Measurements from ENCODE around the gene IST1. TPM values are rescaled to one million over a fixed set of nuclear protein-coding genes. Genes with fewer than 3 reads are reported as not detected.

IST1 gene
- total RNA-seq, 2 donors from 2014 or later = 60.3 to 82.8 TPM

GRCh38 chr16:71893888-71894228, 1.5 kb upstream of the IST1 start:
- H3K9me3 ChIP-seq = no peaks in the 10 kb centered on the region
- no peaks in the 10 kb centered on the region for H3K36me3 ChIP-seq (replicated peaks in 1 of 2; ENCODE audit: insufficient read depth in 1 of 2, low read depth in 2 of 2)
- WGBS, 2 donors = 29 to 31% methylated on average over 7 of the region's 7 CpGs
- H3K27me3 ChIP-seq = no peaks in the 10 kb centered on the region
- H3K27ac ChIP-seq = peak overlapping the region in 3 of 4 donors; percentile 95 to 99 (median 96)
- DNase-seq (no peak), ATAC-seq (no peak)
- intact Hi-C loops (cut with DNase I) = loop anchor here (10.0 kb wide), 1 partner anchor 79 kb away; no protein-coding TSS in a partner anchor
- no peak for TF ChIP-seq POLR2A (IDR thresholded peaks at IDR 0.05)
- TF ChIP-seq, protein P1, sequence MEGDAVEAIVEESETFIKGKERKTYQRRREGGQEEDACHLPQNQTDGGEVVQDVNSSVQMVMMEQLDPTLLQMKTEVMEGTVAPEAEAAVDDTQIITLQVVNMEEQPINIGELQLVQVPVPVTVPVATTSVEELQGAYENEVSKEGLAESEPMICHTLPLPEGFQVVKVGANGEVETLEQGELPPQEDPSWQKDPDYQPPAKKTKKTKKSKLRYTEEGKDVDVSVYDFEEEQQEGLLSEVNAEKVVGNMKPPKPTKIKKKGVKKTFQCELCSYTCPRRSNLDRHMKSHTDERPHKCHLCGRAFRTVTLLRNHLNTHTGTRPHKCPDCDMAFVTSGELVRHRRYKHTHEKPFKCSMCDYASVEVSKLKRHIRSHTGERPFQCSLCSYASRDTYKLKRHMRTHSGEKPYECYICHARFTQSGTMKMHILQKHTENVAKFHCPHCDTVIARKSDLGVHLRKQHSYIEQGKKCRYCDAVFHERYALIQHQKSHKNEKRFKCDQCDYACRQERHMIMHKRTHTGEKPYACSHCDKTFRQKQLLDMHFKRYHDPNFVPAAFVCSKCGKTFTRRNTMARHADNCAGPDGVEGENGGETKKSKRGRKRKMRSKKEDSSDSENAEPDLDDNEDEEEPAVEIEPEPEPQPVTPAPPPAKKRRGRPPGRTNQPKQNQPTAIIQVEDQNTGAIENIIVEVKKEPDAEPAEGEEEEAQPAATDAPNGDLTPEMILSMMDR (IDR thresholded peaks at IDR 0.05) = no peak
- peaks cover 32% of the 10 kb centered on the region for H3K4me1 ChIP-seq
- H3K4me3 ChIP-seq = peak overlapping the region in 1 of 2 donors; percentile 57

DNA sequence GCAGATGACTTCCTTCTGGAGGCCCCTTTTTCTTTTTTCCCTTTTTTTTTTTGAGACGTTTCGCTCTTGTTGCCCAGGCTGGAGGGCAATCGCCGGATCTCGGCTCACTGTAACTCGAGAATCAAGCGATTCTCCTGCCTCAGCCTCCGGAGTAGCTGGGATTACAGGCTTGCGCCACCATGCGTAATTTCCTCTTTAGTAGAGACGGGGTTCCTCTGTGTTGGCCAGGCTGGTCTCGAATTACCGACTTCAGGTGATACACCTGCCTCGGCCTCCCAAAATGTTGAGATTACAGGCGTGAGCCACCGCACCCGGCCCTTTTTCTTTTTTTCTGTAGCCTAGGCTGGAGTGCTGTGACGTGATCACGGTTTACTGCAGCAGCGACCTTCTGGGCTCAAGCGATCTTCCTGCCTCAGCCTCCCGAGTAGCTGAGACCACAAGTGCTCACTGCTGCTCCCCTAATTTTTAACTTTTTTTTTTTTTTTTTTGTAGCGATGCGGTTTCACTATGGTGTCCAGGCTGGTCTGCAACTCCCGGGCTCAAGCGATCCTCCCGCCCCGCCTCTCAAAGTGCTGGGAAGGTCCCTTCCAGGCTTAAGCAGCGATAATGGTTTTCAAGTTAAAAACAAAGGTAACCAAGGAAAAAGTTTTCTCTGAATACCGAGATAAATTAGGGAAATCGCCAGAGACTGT, 956 bp upstream of the IST1 start:
- ATAC-seq = peak; percentile 14

GRCh38 chr16:71895679-71896365, 491 bp downstream of the IST1 start:
- DNase-seq = peak; percentile 23 to 33 (median 26)
- no peak for TF ChIP-seq POLR2A (IDR thresholded peaks at IDR 0.05)
- TF ChIP-seq, protein P1 (IDR thresholded peaks at IDR 0.05) = no peak
- Histone ChIP-seq H3K9me3 (no peaks in the 10 kb centered on the region), H3K27me3 (no peaks in the 10 kb centered on the region), H3K27ac (peak overlapping the region; percentile 80 to 99 (median 96)), H3K4me3 (peak overlapping the region; percentile 57 to 100), H3K36me3 (replicated peaks in 1 of 2; ENCODE audit: insufficient read depth in 1 of 2, low read depth in 2 of 2) (no peaks in the 10 kb centered on the region), H3K4me1 (peaks cover 51% of the 10 kb centered on the region)
- 0% methylated on average over 8 to 44 of the region's 44 CpGs for WGBS, 2 donors
- intact Hi-C loops (cut with DNase I) = loop anchor here (10.0 kb wide), 1 partner anchor 81 kb away; no protein-coding TSS in a partner anchor
- peak; percentile 15 for ATAC-seq

More for the DNA sequence above, 956 bp upstream of the IST1 start:
- peak overlapping the region; percentile 80 to 99 (median 96) for H3K27ac ChIP-seq
- DNase-seq = peak; percentile 42 to 66 (median 59)
- intact Hi-C loops (cut with DNase I) = loop anchor here (10.0 kb wide), 1 partner anchor 80 kb away; no protein-coding TSS in a partner anchor
- H3K36me3 ChIP-seq (replicated peaks in 1 of 2; ENCODE audit: insufficient read depth in 1 of 2, low read depth in 2 of 2) = no peaks in the 10 kb centered on the region
- H3K27me3 ChIP-seq = no peaks in the 10 kb centered on the region
- no peaks in the 10 kb centered on the region for H3K9me3 ChIP-seq
- peaks cover 37% of the 10 kb centered on the region for H3K4me1 ChIP-seq
- TF ChIP-seq, protein P1 (IDR thresholded peaks at IDR 0.05) = peak in 1 of 7 experiments; percentile 13
- TF ChIP-seq POLR2A (IDR thresholded peaks at IDR 0.05) = no peak
- peak overlapping the region; percentile 57 to 100 for H3K4me3 ChIP-seq
- 0 to 1% methylated on average over 25 to 31 of the region's 31 CpGs for WGBS, 2 donors

GRCh38 chr16:71896764-71897368, 1.5 kb downstream of the IST1 start:
- no peak for TF ChIP-seq POLR2A (IDR thresholded peaks at IDR 0.05)
- TF ChIP-seq, protein P1 (IDR thresholded peaks at IDR 0.05) = no peak
- peaks cover 60% of the 10 kb centered on the region for H3K4me1 ChIP-seq
- intact Hi-C loops (cut with DNase I) = loop anchor here (10.0 kb wide), 1 partner anchor 82 kb away; no protein-coding TSS in a partner anchor

More at GRCh38 chr16:71896764-71897368, 1.5 kb downstream of the IST1 start:
- Histone ChIP-seq H3K27ac (peak overlapping the region in 2 of 4 donors; percentile 95 to 99), H3K36me3 (replicated peaks in 1 of 2; ENCODE audit: insufficient read depth in 1 of 2, low read depth in 2 of 2) (no peaks in the 10 kb centered on the region), H3K9me3 (no peaks in the 10 kb centered on the region), H3K27me3 (no peaks in the 10 kb centered on the region), H3K4me3 (no peak overlapping the region)
- ATAC-seq = no peak
- 52 to 62% methylated on average over 15 of the region's 15 CpGs for WGBS, 2 donors
- no peak for DNase-seq

All from body of pancreas (tissue), 4 donors.